Measurements from ENCODE around the gene CRHR1. TPM values are rescaled to one million over a fixed set of nuclear protein-coding genes. Genes with fewer than 3 reads are reported as not detected.

CRHR1 gene
- total RNA-seq, 4 donors from 2014 or later, result 0.25 to 3.7 (median 1.5) TPM

DNA sequence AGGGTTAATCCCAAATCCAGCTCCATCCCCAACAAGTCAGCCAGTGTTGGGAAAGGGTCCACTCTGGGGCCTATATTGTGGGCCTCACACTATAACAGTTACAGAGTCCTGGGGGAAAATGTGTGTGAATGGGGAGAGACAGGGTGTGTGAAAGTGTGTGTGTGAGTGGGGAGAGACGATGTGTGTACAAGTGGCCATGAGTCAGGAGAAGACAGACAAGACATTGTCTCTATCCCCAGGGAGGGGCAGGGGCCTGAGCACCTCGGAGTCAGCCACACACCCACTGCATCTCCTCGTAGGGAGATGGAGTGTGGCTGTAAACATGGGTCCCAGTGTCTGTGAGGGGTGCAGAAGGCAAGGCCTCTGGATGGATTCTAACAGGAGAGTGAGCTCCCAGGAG lies 2.9 kb downstream of the CRHR1 start:
- TF ChIP-seq, protein P1, sequence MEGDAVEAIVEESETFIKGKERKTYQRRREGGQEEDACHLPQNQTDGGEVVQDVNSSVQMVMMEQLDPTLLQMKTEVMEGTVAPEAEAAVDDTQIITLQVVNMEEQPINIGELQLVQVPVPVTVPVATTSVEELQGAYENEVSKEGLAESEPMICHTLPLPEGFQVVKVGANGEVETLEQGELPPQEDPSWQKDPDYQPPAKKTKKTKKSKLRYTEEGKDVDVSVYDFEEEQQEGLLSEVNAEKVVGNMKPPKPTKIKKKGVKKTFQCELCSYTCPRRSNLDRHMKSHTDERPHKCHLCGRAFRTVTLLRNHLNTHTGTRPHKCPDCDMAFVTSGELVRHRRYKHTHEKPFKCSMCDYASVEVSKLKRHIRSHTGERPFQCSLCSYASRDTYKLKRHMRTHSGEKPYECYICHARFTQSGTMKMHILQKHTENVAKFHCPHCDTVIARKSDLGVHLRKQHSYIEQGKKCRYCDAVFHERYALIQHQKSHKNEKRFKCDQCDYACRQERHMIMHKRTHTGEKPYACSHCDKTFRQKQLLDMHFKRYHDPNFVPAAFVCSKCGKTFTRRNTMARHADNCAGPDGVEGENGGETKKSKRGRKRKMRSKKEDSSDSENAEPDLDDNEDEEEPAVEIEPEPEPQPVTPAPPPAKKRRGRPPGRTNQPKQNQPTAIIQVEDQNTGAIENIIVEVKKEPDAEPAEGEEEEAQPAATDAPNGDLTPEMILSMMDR (IDR thresholded peaks at IDR 0.05), result no peak
- no peak for TF ChIP-seq POLR2A (IDR thresholded peaks at IDR 0.05)
- DNase-seq (ENCODE audit: low spot score in 2 of 2), result no peak
- 41 to 49% methylated on average over 3 of the region's 3 CpGs for WGBS, 2 donors
- no peak overlapping the region for H3K4me3 ChIP-seq (ENCODE audit: low read depth, poor library complexity, severe bottlenecking)
- intact Hi-C loops (cut with DNase I; ENCODE audit: low total_unique reads), result no loop called here

DNA sequence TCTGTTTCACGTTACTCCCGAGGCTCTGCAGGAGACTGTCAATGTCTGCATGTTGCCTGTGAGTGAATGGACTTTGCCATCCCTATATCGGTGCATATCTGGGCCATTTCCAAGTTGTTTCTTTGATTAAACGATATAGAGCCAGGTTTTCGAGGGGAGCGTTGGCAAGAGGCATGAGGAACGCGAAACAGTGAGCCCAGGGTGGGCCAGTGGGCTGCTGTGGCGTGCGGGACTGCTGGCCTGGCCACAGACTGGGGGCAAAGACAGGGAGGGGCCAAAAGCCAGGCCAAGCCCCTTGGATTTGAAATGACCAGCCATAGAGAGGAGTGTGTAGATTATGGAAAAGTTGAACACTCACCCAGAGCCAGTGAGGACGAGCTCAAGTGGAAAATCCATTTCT lies 3.5 kb downstream of the CRHR1 start:
- WGBS, 2 donors, result 74 to 76% methylated on average over 11 of the region's 11 CpGs
- TF ChIP-seq, protein P1 (IDR thresholded peaks at IDR 0.05), result no peak
- no peak for TF ChIP-seq POLR2A (IDR thresholded peaks at IDR 0.05)
- H3K4me3 ChIP-seq (ENCODE audit: low read depth, poor library complexity, severe bottlenecking), result no peak overlapping the region
- DNase-seq (ENCODE audit: low spot score in 2 of 2), result no peak
- intact Hi-C loops (cut with DNase I; ENCODE audit: low total_unique reads), result no loop called here

DNA sequence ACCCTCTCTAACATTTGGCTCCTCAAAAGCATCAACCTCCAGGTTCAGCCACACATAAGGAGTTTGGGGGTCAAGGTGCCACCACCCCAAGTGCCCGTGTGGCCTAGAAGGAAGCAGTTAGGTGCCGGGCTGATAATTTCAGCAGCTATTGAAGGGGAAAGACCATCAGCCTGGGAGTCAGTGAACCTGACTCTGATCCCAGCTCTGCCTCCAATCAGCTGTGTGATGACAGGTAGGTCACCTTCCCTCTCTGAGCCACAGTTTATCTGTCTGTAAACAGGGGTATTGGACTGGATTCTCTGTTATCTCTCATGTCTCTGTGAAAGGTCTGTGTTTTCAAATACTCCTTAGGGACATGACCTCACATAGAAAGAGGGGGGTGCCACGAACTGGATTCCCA lies 3.9 kb downstream of the CRHR1 start:
- H3K4me3 ChIP-seq (ENCODE audit: low read depth, poor library complexity, severe bottlenecking), result no peak overlapping the region
- TF ChIP-seq POLR2A (IDR thresholded peaks at IDR 0.05), result no peak
- TF ChIP-seq, protein P1 (IDR thresholded peaks at IDR 0.05), result no peak
- 79 to 82% methylated on average over 3 of the region's 3 CpGs for whole genome bisulfite sequencing, 2 donors
- intact Hi-C loops (cut with DNase I; ENCODE audit: low total_unique reads), result no loop called here
- no peak for DNase-seq (ENCODE audit: low spot score in 2 of 2)

DNA sequence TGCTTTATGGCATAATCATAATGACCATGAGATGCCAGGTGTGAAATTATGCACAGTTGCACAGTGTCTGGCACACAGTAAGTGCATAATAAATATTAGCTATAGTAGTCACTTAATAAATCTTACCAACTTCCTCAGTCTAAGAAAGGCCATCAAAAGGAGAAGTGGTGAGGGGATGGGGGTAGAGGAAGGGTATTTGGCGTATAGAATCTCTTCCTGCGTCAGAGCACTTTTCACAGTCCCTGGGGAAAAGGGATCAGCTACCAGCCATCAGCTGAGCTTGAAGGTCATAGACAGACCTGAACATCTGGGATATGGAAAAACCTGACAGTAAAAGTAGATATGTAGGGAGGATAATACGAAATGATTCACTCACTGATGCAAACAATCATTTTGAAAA lies 5.8 kb downstream of the CRHR1 start:
- no peak for DNase-seq (ENCODE audit: low spot score in 2 of 2)
- 53 to 60% methylated on average over 3 of the region's 3 CpGs for WGBS, 2 donors
- no peak overlapping the region for H3K4me3 ChIP-seq (ENCODE audit: low read depth, poor library complexity, severe bottlenecking)
- no peak for TF ChIP-seq POLR2A (IDR thresholded peaks at IDR 0.05)
- TF ChIP-seq, protein P1 (IDR thresholded peaks at IDR 0.05), result no peak
- intact Hi-C loops (cut with DNase I; ENCODE audit: low total_unique reads), result no loop called here

DNA sequence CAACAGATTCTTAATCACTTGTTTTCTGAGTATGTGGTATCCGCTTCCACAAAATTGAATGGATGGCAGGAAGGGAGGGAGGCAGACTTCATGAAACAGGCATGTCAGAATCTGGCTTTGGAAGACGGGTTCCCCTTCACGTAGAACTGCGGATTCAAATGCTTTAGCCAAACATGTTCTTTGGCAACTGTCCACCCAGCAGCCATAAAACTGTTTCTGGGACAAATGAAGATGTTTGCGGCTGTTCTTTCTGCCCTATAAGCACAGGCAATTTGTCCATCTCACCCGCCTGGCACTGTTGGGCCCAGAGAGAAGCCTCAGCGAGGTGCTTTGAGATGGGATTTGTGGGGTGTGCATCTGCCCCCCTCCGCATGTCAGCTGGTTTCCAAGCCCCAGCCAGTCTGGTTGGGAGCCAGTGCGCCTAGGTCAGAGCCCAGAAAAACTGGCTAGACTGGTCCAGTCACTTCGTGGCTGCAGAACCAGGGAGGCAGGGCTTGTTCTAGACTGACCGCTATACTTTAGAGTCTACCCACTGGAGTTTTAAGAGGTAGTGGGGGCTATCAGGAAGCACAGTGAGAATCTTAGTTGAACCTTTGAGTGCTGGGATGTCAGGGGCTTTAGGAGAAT lies 6.3 kb downstream of the CRHR1 start:
- H3K4me3 ChIP-seq (ENCODE audit: low read depth, poor library complexity, severe bottlenecking), result no peak overlapping the region
- intact Hi-C loops (cut with DNase I; ENCODE audit: low total_unique reads), result no loop called here
- WGBS, 2 donors, result 31 to 34% methylated on average over 11 of the region's 11 CpGs
- DNase-seq (ENCODE audit: low spot score in 2 of 2), result no peak
- no peak for TF ChIP-seq POLR2A (IDR thresholded peaks at IDR 0.05)
- TF ChIP-seq, protein P1 (IDR thresholded peaks at IDR 0.05), result no peak

DNA sequence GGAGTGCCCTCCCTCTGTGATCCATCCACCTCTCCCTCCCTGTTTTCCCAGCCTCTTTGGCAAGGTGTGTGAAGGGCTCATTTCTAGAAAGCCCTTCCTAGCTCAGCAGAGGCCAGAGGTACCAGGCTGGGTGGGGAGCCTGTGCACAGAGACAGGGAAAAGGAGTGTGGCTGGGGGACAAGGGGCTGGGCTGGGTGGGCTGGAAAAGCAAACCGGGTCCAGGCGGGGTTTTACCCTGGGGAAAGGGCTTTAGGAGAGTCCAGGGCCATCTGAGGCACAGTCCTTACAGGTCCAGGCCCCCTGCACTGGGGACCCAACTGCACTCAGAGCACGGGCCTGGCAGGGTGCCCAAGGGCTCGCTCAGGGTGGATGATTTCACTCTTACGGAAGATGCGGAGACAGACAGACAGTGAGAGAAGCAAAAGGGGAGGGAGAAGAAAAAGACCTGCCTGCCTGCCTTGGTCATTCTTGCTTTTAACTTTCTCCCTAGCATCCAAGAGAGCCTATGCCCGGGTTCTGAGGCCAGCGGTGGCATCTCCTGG lies 7.0 kb downstream of the CRHR1 start:
- DNase-seq (ENCODE audit: low spot score in 2 of 2), result no peak
- intact Hi-C loops (cut with DNase I; ENCODE audit: low total_unique reads), result no loop called here
- TF ChIP-seq, protein P1 (IDR thresholded peaks at IDR 0.05), result no peak
- TF ChIP-seq POLR2A (IDR thresholded peaks at IDR 0.05), result no peak
- WGBS, 2 donors, result 39 to 52% methylated on average over 8 of the region's 8 CpGs
- no peak overlapping the region for H3K4me3 ChIP-seq (ENCODE audit: low read depth, poor library complexity, severe bottlenecking)

Data from lower leg skin (tissue), 4 donors.